GM13977 (cell line): ENCODE results near the gene CA5B.
"Not testable (repeated sequence)": the region's sequence is repeated elsewhere in the genome, so short reads cannot be mapped to it uniquely, and the experiment has no call there.

Experiments
- DNase-seq: peaks from one replicate; pipeline ENCODE4 v3.0.0; 2012; ENCODE audit warnings: low spot score
- in situ Hi-C: fragments of 300-500 bp; cut with MboI; formaldehyde crosslinking; loops from one replicate; pipeline ENCODE4 v1.12.0; 2022; ENCODE audit warnings: low sequenced_read_pairs, low pct_unique_long_range_greater_than_20kb, mixed read lengths, inconsistent platforms; ENCODE audit not compliant: unreplicated experiment
- TF ChIP-seq, protein P1 (sequence below): IDR thresholded peaks from 2 replicates; pipeline ENCODE4 v1.5.1; 2012; ENCODE audit warnings: mild to moderate bottlenecking, control low read depth; ENCODE audit not compliant: insufficient read depth; ENCODE audit errors: extremely low read depth, missing control alignments

Gene CA5B

DNA sequence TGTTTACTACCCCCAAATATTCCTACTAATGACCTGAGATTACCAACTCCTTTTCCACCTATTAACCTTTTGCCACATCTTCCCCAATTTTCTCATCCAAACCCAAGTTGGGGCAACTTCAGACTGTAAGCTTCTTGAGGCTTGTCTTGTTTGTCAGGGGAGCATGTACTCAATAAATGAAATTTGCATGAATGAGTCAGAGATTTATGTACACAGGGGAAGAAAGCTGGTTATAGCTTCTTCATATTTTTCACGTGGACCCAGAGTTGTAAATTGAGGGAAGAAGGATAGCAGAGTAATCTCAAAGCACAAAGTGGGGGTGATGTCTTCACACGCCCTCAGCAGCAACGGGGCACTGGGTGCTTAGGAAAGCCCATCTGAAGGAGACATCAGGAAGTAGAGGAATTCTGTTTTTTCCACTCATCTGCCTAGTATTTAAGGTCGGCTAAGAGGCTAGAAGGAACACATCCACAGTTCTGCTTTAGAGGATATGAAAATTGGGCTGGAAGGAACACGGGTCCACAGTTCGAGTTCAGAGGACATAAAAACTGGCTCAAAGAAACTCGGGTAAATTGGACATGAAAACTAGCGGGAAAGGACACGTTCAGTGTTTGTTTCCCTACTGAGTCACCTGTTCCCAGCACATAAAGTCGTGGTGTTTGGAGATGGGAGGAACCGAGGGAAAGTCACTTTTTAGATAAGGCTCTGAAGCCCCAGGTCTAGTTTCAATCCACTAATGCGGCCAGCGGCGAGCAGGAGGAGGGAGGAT lies 696 bp upstream of the CA5B start:
- in situ Hi-C loops, result no loop called here
- DNase-seq, result no peak
- TF ChIP-seq, protein P1, sequence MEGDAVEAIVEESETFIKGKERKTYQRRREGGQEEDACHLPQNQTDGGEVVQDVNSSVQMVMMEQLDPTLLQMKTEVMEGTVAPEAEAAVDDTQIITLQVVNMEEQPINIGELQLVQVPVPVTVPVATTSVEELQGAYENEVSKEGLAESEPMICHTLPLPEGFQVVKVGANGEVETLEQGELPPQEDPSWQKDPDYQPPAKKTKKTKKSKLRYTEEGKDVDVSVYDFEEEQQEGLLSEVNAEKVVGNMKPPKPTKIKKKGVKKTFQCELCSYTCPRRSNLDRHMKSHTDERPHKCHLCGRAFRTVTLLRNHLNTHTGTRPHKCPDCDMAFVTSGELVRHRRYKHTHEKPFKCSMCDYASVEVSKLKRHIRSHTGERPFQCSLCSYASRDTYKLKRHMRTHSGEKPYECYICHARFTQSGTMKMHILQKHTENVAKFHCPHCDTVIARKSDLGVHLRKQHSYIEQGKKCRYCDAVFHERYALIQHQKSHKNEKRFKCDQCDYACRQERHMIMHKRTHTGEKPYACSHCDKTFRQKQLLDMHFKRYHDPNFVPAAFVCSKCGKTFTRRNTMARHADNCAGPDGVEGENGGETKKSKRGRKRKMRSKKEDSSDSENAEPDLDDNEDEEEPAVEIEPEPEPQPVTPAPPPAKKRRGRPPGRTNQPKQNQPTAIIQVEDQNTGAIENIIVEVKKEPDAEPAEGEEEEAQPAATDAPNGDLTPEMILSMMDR, result no peak

DNA sequence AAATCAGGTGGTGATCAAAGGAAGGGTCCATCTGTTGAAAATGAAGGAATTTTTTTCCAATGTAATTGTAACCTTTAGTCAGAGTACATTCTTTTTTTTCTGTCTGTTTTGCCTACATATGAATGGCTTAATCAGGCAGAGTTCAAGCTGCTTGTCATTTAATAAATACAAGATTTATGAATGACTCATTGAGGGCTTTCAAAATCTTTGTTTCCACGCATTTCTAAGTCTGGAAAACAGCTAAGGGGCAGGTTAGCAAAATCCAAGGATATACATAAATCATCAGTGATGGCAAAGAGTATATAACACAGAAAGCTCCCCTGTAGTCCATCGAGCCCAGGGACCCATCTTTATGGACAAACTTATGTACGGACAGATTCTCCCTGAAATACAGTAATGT lies 1.8 kb downstream of the CA5B start:
- in situ Hi-C loops, result no loop called here
- DNase-seq, result no peak
- TF ChIP-seq, protein P1, result no peak

DNA sequence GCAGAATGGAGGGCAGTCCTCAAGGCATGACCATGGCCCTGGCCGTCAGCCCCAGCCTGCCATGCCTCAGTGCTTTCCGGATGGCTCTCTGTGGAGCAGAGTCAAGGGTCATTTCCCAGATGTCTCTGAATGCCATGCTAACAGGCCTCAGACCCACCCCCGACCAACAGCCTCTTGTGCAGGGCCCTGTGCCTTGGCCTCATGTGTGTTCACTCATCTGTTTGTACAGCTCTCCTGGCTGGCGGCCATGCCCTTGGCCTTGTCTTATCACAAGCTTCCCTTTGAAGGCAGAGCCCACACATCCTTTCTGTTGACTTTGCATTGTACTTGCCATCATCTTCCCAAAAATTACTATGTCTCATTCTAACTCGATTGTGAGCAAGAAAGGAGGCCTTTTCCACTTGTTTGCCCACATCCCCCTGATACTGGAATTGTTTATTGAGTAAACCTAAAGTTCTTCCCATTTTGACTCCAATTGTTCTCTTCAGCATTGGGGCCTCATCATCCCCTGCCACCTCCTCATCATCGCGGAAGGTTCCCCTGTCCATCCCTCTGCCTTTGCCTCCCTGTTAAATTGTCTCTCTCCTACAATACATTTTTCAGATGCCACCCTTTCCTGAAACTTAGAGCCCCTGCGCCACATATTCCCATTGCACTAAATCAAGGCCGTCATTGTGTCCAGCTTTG lies 6.3 kb downstream of the CA5B start:
- in situ Hi-C loops, result no loop called here
- TF ChIP-seq, protein P1, result no peak
- no peak for DNase-seq

DNA sequence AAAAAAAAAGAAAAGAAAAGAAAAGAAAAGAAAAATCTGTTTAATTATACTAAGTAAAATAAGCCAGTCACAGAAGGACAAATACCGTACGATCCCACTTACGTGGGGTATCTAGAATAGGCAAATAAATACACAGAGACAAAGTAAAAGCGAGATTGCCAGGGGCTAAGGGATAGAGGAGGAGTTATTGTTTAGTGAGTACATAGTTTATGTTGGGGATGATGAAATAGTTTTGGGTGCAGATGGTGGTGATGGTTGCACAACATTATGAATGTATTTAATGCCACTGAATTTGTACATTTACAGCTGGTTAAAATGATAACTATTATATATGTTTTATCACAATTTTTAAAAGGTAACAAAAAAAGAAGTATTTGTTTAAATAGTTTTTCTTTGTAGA lies 7.1 kb downstream of the CA5B start:
- in situ Hi-C loops, result no loop called here

DNA sequence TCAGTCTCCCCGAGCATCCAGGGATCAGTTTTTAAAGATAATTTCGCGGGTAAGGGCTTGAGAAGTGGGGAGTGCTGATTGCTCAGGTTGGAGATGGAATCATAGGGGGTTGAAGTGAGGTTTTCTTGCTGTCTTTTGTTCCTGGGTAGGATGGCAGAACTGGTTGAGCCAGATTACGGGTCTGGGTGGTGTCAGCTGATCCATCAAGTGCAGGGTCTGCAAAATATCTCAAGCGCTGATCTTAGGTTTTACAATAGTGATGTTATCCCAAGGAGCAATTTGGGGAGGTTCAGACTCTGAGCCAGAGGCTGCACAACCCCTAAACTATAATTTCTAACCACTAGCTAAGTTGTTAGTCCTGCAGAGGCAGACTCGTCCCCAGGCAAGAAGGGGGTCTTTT lies 8.6 kb downstream of the CA5B start:
- in situ Hi-C loops, DNase-seq: not testable (repeated sequence)

More for the DNA sequence above, 7.1 kb downstream of the CA5B start:
- TF ChIP-seq, protein P1, result no peak
- DNase-seq, result no peak

DNA sequence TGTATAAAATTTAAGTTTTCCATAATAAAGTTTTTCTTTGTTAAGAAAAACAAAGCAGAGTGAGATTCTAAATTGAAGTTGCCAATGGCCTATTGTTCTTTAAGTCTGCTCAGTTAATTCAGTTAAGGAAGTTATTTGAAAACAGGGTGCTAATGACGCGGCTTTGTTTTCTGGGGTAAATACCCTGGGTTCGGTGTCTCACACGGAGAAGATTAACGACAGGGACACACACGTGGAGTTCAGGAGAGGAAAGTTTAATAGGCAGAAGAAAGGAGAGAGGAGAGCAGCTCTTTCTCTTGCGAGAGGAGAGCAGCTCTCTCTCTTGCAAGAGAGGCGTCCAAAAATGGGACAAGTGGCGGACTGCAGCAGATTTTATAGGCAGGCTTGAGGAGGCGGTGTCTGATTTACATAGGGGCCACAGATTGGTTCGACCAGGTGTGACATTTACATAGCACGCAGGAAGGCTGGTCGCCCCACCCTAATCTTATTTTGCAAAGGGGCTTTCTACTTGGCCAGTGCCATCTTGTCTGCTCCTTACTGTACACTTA lies 9.6 kb downstream of the CA5B start:
- DNase-seq, result no peak
- TF ChIP-seq, protein P1, result no peak
- in situ Hi-C loops, result no loop called here

DNA sequence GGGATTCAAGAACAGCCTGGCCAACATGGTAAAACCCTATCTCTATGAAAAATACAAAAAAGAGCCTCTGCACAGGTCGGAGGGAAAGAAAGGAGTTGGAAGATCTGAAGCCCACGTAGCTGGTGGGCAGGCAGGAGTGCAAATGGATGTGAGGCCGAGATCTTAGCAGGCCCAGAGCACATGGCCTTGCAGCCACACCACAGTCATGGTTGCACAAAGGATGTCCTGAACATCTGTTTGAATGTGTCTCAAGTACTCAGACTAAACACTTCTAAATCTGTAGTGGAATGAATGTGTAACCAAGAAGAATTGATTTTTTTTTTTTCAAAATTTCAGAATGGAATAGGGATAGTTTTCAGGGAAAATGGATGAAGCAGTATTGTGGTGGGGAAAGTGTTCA lies 10.8 kb downstream of the CA5B start:
- TF ChIP-seq, protein P1, result no peak
- in situ Hi-C loops, result no loop called here
- no peak for DNase-seq
